ENCODE data around the gene LRRC74B. TPM values are rescaled to one million over a fixed set of nuclear protein-coding genes. Genes with fewer than 3 reads are reported as not detected.
"Not testable (repeated sequence)": the region's sequence is repeated elsewhere in the genome, so short reads cannot be mapped to it uniquely, and the experiment has no call there.

LRRC74B gene
- total RNA-seq, 1 experiment from 2014 or later, result not detected

GRCh38 chr22:21092797-21093554 is 47.2 kb downstream of the LRRC74B start:
- Histone ChIP-seq H3K9me3 (ENCODE audit: insufficient read depth, low read depth) (no peaks in the 10 kb centered on the region), H3F3A (ENCODE audit: insufficient read depth, low read depth) (no peaks in the 10 kb centered on the region), H3K27ac (no peak overlapping the region), H3K4me2 (no peak overlapping the region), H3K4me3 (no peak overlapping the region), H4K20me1 (ENCODE audit: insufficient read depth) (no peaks in the 10 kb centered on the region), H3K9me2 (ENCODE audit: insufficient read depth) (no peaks in the 10 kb centered on the region), H3K4me1 (replicated peaks; ENCODE audit: insufficient read depth) (no peaks in the 10 kb centered on the region), H3K27me3 (ENCODE audit: insufficient read depth, low read depth) (no peaks in the 10 kb centered on the region), H3K36me3 (ENCODE audit: low read depth) (no peaks in the 10 kb centered on the region), H2AFZ (no peak overlapping the region), H3K79me2 (ENCODE audit: low read depth) (no peaks in the 10 kb centered on the region)
- BruUV-seq (replicated peaks), result no TSS peak
- DNase-seq, result no peak
- ChIA-PET POLR2A (ENCODE audit: unreplicated experiment) (no interaction called here), CTCF (no interaction called here)
- TF ChIP-seq, protein P1, sequence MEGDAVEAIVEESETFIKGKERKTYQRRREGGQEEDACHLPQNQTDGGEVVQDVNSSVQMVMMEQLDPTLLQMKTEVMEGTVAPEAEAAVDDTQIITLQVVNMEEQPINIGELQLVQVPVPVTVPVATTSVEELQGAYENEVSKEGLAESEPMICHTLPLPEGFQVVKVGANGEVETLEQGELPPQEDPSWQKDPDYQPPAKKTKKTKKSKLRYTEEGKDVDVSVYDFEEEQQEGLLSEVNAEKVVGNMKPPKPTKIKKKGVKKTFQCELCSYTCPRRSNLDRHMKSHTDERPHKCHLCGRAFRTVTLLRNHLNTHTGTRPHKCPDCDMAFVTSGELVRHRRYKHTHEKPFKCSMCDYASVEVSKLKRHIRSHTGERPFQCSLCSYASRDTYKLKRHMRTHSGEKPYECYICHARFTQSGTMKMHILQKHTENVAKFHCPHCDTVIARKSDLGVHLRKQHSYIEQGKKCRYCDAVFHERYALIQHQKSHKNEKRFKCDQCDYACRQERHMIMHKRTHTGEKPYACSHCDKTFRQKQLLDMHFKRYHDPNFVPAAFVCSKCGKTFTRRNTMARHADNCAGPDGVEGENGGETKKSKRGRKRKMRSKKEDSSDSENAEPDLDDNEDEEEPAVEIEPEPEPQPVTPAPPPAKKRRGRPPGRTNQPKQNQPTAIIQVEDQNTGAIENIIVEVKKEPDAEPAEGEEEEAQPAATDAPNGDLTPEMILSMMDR (conservative IDR thresholded peaks at IDR 0.05), result no peak
- no peak for TF ChIP-seq EZH2 (IDR thresholded peaks at IDR 0.05; ENCODE audit: low read depth)
- intact Hi-C loops (cut with micrococcal nuclease; ENCODE audit: unreplicated experiment), result no loop called here

DNA sequence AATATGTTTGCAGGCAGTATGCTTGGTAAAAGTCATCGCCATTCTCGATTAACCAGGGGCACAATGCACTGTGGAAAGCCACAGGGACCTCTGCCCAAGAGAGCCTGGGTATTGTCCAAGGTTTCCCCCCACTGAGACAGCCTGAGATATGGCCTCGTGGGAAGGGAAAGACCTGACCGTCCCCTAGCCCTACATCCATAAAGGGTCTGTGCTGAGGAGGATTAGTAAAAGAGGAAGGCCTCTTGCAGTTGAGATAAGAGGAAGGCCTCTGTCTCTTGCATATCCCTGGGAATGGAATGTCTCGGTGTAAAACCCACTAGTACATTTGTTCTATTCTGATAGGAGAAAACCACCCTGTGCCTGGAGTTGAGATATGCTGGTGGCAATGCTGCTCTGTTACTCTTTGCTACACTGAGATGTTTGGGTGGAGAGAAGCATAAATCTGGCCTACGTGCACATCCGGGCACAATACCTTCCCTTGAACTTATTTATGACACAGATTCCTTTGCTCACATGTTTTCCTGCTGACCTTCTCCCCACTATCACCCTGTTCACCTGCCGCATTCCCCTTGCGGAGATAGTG is 47.9 kb downstream of the LRRC74B start:
- H3K4me3 ChIP-seq; H3K36me3 ChIP-seq (ENCODE audit: low read depth); H3K4me2 ChIP-seq; H3K27me3 ChIP-seq (ENCODE audit: insufficient read depth, low read depth); intact Hi-C loops (cut with micrococcal nuclease; ENCODE audit: unreplicated experiment); H3F3A ChIP-seq (ENCODE audit: insufficient read depth, low read depth); CTCF ChIA-PET; H3K9me3 ChIP-seq (ENCODE audit: insufficient read depth, low read depth); DNase-seq; H3K27ac ChIP-seq; BruUV-seq (replicated peaks); H3K9me2 ChIP-seq (ENCODE audit: insufficient read depth); POLR2A ChIA-PET (ENCODE audit: unreplicated experiment); H2AFZ ChIP-seq; H3K79me2 ChIP-seq (ENCODE audit: low read depth); H4K20me1 ChIP-seq (ENCODE audit: insufficient read depth); H3K4me1 ChIP-seq (replicated peaks; ENCODE audit: insufficient read depth): not testable (repeated sequence)

DNA sequence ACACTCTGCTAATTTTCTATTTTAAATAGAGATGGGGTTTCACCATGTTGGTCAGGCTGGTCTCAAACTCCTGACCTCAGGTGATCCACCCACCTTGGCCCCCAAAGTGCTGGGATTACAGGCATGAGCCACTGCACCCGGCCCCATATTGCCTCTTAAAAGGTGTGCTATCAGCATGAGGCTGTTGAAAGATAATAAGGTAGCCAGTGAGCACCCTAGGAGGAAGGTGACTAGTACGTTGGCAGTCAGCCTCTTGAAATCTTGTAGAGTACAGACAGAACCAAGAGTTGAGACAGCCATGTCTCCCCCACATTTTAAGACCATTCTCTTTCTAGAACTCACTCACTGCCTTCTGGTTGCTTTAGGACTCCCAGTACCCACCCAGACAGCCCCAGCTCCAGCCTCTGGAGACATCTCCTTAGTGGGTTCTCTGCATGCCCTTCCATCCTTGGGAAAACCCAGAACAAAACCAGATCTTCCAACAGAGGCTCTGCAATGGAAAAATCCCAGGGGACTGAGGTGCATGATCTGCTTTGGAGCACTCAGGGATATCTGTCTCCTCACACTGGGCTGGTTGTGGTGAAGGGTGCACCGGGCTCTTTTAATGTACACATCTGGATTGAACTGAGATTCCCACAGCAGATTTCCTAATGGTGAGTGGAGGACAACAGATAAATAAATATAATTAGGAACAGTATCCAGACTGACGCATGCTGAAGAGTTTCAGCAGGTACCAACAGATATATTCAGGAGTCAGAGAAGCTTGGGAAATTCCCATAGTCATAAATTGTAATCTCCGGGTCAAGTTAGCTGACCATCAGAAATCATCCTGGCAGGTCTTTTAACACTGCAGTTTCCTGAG is 49.4 kb downstream of the LRRC74B start:
- Histone ChIP-seq H3K9me2 (ENCODE audit: insufficient read depth) (no peaks in the 10 kb centered on the region), H3K36me3 (ENCODE audit: low read depth) (no peaks in the 10 kb centered on the region), H3F3A (ENCODE audit: insufficient read depth, low read depth) (peaks cover under 1% of the 10 kb centered on the region; the same call in 1 of the 2 replicates), H3K4me1 (replicated peaks; ENCODE audit: insufficient read depth) (peaks cover 7% of the 10 kb centered on the region), H3K4me2 (no peak overlapping the region), H3K27ac (no peak overlapping the region), H3K4me3 (no peak overlapping the region), H3K9me3 (ENCODE audit: insufficient read depth, low read depth) (no peaks in the 10 kb centered on the region), H3K79me2 (ENCODE audit: low read depth) (no peaks in the 10 kb centered on the region), H3K27me3 (ENCODE audit: insufficient read depth, low read depth) (no peaks in the 10 kb centered on the region), H2AFZ (no peak overlapping the region), H4K20me1 (ENCODE audit: insufficient read depth) (no peaks in the 10 kb centered on the region)
- TF ChIP-seq, protein P1 (conservative IDR thresholded peaks at IDR 0.05), result no peak
- no peak for TF ChIP-seq EZH2 (IDR thresholded peaks at IDR 0.05; ENCODE audit: low read depth)
- no peak for DNase-seq
- POLR2A ChIA-PET (ENCODE audit: unreplicated experiment), result no interaction called here
- CTCF ChIA-PET, result no interaction called here
- no TSS peak for BruUV-seq (replicated peaks)
- intact Hi-C loops (cut with micrococcal nuclease; ENCODE audit: unreplicated experiment), result no loop called here

Measured in PC-9 (cell line).